ENCODE data around the gene NFAT5. TPM values are rescaled to one million over a fixed set of nuclear protein-coding genes. Genes with fewer than 3 reads are reported as not detected.

The NFAT5 gene
- total and polyA plus RNA-seq, 2 donors (not counting 3 experiments of a cell fraction or from before 2014, with no cell fraction given) = 17.2 to 49.5 TPM

DNA sequence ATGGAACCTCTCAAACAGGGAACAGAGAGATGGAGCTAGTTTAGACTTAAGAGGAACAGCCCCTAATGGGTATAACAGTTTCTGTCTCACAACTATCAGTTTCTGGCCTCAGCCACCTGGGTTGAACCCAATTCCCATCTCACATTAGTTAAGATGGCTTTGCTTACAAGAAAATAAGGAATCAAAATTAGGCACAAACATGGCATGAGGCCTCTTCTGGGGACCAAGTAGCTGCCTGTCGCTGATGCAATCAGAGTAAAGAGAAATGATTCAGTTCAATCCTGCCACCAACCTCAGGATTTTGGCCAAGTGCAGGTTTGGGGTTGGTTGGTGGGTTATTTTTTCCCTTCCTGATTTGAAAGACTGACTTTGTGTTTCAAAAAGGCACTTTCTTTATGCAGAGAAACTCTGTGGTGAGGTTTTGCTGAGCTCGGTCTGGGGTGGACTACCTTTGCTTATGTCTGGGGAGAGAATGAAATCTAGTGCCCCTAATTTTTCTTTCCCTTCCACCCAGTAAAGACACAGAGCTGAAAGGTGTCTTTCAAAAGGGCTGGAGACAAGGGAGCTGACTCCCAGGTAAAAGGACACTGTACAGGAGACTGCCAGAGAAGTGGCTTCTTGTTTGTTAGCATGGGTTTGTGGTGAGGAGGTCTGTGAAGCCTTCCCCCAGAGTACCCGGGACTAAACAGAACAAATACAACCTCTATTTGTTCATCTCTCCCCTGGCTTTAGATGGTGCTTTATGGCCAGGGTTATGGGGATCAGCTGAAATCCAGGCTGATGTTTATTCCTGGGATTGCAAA is 44.8 kb upstream of the NFAT5 start:
- Histone ChIP-seq H3K4me3 (replicated peaks in 1 of 3; ENCODE audit: insufficient read depth in 1 of 3, low read depth in 1 of 3, low read length in 3 of 3) (no peak overlapping the region), H3K79me2 (ENCODE audit: control insufficient read depth, insufficient read depth, low read length) (no peaks in the 10 kb centered on the region), H3K9ac (replicated peaks; ENCODE audit: extremely low read depth, insufficient read depth, low read length) (no peak overlapping the region), H3K9me3 (replicated peaks; ENCODE audit: control insufficient read depth, insufficient read depth, low read length) (no peaks in the 10 kb centered on the region), H3K4me2 (ENCODE audit: insufficient read depth, low read length) (no peak overlapping the region), H3K4me1 (ENCODE audit: control insufficient read depth, extremely low read depth, insufficient read depth, low read length) (no peaks in the 10 kb centered on the region), H3K36me3 (ENCODE audit: control insufficient read depth in 2 of 2, extremely low read depth in 1 of 2, insufficient read depth in 2 of 2, low read length in 2 of 2) (no peaks in the 10 kb centered on the region), H2AFZ (ENCODE audit: low read depth, low read length) (no peak overlapping the region), H3K9me1 (replicated peaks; ENCODE audit: control insufficient read depth, extremely low read depth, insufficient read depth, low read length) (no peaks in the 10 kb centered on the region), H3K27me3 (ENCODE audit: control insufficient read depth in 2 of 2, insufficient read depth in 2 of 2, low read length in 2 of 2) (no peaks in the 10 kb centered on the region), H3K27ac (ENCODE audit: insufficient read depth, low read depth, low read length) (no peak overlapping the region), H4K20me1 (replicated peaks; ENCODE audit: control insufficient read depth, extremely low read depth, insufficient read depth, low read length) (no peaks in the 10 kb centered on the region)
- no TSS peak for BruUV-seq (replicated peaks)
- dilution Hi-C loops (cut with MboI; ENCODE audit: extremely low pct_ligation_motif_present, low sequenced_read_pairs) = no loop called here
- DNase-seq (ENCODE audit: low read depth, low spot score) = no peak
- POLR2A ChIA-PET = no interaction called here
- intact Hi-C loops (cut with micrococcal nuclease) = no loop called here
- no peak for FAIRE-seq
- CTCF ChIA-PET = interaction anchor here (1.2 to 1.3 kb wide), 2 partner anchors 9 to 125 kb away, joined by 3 to 4 read pairs; no protein-coding TSS in a partner anchor
- no peak for TF ChIP-seq MYC (IDR thresholded peaks at IDR 0.05; ENCODE audit: low read depth, low read length)
- no peak for TF ChIP-seq GATA2 (IDR thresholded peaks at IDR 0.05; ENCODE audit: insufficient read depth, insufficient read length, low read depth, low read length)
- TF ChIP-seq POLR2AphosphoS5 (IDR thresholded peaks at IDR 0.05; ENCODE audit: insufficient read depth, low read depth, low read length) = no peak
- TF ChIP-seq POLR2A (IDR thresholded peaks at IDR 0.05; ENCODE audit: low read depth, low read length) = no peak
- TF ChIP-seq, protein P1, sequence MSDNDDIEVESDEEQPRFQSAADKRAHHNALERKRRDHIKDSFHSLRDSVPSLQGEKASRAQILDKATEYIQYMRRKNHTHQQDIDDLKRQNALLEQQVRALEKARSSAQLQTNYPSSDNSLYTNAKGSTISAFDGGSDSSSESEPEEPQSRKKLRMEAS (IDR thresholded peaks at IDR 0.05; ENCODE audit: insufficient read depth, insufficient read length) = no peak
- no peak for TF ChIP-seq JUN (IDR thresholded peaks at IDR 0.05; ENCODE audit: borderline replicate concordance, insufficient read depth, insufficient read length, low read depth)
- TF ChIP-seq EZH2 (IDR thresholded peaks at IDR 0.05; ENCODE audit: borderline replicate concordance, low read depth, low read length, severe bottlenecking) = no peak

Measured in endothelial cell of umbilical vein (primary cell).